Upper lobe of left lung (tissue), 6 donors: ENCODE results near the gene CHST5. TPM values are rescaled to one million over a fixed set of nuclear protein-coding genes. Genes with fewer than 3 reads are reported as not detected.

Experiments
- ATAC-seq, 2 donors: fragments of 200-7000 bp; cut with Tn5 transposase; one replicate each; pipeline ENCODE4 v1.9.1; 2022; ENCODE audit warnings: mild to moderate bottlenecking in 2 of 2, moderate library complexity in 2 of 2; ENCODE audit not compliant: low FRiP score in 2 of 2
- DNase-seq, 2 donors: peaks; one replicate each; pipeline ENCODE4 v3.0.0-alpha.2; 2019 to 2020
- H3K27ac ChIP-seq, 4 donors: fragments of 200-600 bp; sonication (generic); one replicate each; pipeline ENCODE4 v1.5.1; 2016 to 2019
- H3K27me3 ChIP-seq, 4 donors: fragments of 200-600 bp; sonication (generic); one replicate each; pipeline ENCODE4 v1.5.1; 2017 to 2019
- H3K36me3 ChIP-seq, 4 donors: fragments of 200-600 bp; sonication (generic); one replicate each; pipeline ENCODE4 v1.5.1; 2016 to 2019
- H3K4me1 ChIP-seq, 4 donors: fragments of 200-600 bp; sonication (generic); one replicate each; pipeline ENCODE4 v1.5.1; 2018 to 2019
- H3K4me3 ChIP-seq, 4 donors: fragments of 200-600 bp; sonication (generic); one replicate each; pipeline ENCODE4 v1.5.1; 2017 to 2019; ENCODE audit warnings: mild to moderate bottlenecking in 2 of 4, moderate library complexity in 1 of 4
- H3K9me3 ChIP-seq, 4 donors: fragments of 200-600 bp; sonication (generic); one replicate each; pipeline ENCODE4 v1.5.1; 2018 to 2019
- CTCF ChIP-seq, 6 experiments: fragments of 450-650 bp in 4 of 6; fragments of 200-600 bp in 2 of 6; sonication (generic) in 2 of 6; IDR thresholded peaks; one replicate each; pipeline ENCODE4 v1.5.1; 2016 to 2019; ENCODE audit warnings: antibody characterized with exemption in 6 of 6
- EP300 ChIP-seq, 4 donors: sonication (generic); formaldehyde crosslinking; IDR thresholded peaks; one replicate each; pipeline ENCODE4 v1.5.1; 2017; ENCODE audit warnings: antibody characterized with exemption in 4 of 4, control low read depth in 2 of 4
- POLR2A ChIP-seq, 4 donors: fragments of 450-650 bp; IDR thresholded peaks; one replicate each; pipeline ENCODE4 v1.5.1; 2016 to 2017; ENCODE audit warnings: antibody characterized with exemption in 4 of 4, mild to moderate bottlenecking in 2 of 4
- POLR2AphosphoS5 ChIP-seq, 2 donors: sonication (generic); formaldehyde crosslinking; IDR thresholded peaks; one replicate each; pipeline ENCODE4 v1.5.1; 2017; ENCODE audit warnings: antibody characterized with exemption in 2 of 2
- WGBS, 2 donors: methylation state at CpG; one replicate each; pipeline ENCODE4 v1.1.5; 2017 to 2018; 5-methylcytosine and 5-hydroxymethylcytosine counted together
- total RNA-seq, 6 donors: library from RNA; depleted of rRNA in 4 of 6; stranded (reverse); fragments of >200 nt in 4 of 6; gene quantifications; one replicate each; pipeline versions ENCODE4 v1.1.0 to v1.2.1, GENCODE V29; 2016 to 2021
- donor health status: DM: no; HTN: no; CAD: no; lungs with moderate emphysema.
- donor health status: DM: no; HTN: yes; CAD: no; lungs with severe emphysema.

Gene CHST5
- total RNA-seq, 6 donors from 2014 or later = 0.11 to 1.7 (median 0.51) TPM; not detected in 3

DNA sequence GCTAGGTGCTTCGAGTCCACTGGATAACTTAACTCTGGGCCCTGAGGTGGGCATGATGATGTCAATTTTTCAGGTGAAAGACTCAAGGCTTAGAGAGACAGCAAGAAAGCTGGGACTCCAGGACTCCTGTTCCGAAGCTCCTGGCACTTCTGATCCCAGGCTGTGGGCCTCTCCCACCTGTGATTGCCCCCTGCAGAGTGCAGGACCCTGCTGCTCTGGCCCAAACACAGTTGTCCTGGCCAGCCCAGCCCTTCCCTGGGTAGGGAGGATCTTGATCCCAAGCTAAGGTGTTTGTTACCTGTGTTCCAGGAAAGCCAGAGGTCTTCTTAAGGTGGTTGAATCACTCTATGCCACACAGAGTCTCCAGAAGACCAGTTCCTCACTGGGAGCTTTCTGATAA lies 3.1 kb downstream of the CHST5 start:
- DNase-seq (no peak), ATAC-seq (no peak)
- H3K4me3 ChIP-seq = no peak overlapping the region
- H3K36me3 ChIP-seq = no peaks in the 10 kb centered on the region
- no peaks in the 10 kb centered on the region for H3K9me3 ChIP-seq
- no peaks in the 10 kb centered on the region for H3K4me1 ChIP-seq
- 80 to 86% methylated on average over 1 to 2 of the region's 2 CpGs for WGBS, 2 donors
- no peaks in the 10 kb centered on the region for H3K27me3 ChIP-seq
- TF ChIP-seq POLR2A (IDR thresholded peaks at IDR 0.05) = no peak
- no peak for TF ChIP-seq EP300 (IDR thresholded peaks at IDR 0.05)
- no peak for TF ChIP-seq CTCF (IDR thresholded peaks at IDR 0.05)
- no peak for TF ChIP-seq POLR2AphosphoS5 (IDR thresholded peaks at IDR 0.05)
- no peak overlapping the region for H3K27ac ChIP-seq

DNA sequence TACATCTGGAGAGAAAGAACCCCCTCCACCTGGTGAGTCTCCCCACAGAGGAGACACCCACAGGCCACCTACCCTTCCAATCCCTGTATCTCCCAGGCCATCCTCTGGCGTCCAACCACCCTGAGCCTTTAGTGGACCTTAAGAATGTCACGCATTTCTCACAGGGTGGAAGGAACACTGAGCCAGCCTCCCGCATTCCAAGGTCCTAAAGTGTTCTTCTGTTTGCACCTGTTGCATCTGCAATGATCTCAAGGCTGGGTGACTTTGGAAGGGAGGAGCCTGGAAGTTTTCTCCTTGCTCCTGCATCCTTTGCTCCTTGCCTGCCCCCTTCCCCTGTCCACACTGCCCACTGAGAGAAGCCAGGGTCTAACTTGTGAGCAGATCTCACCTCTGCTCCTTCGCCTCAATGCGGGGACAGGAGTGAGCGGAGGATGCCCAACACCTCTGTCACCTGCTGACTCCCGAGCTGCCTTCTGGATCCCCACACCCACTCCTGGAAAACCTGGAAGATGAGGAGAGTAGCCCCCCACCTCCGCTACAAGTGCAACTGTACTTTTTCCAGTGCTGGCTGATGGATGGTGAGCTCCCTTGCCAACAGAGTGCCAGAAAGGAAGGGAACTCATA lies 3.7 kb downstream of the CHST5 start:
- no peak for TF ChIP-seq CTCF (IDR thresholded peaks at IDR 0.05)
- 86 to 90% methylated on average over 8 of the region's 8 CpGs for WGBS, 2 donors
- Histone ChIP-seq H3K36me3 (no peaks in the 10 kb centered on the region), H3K4me1 (no peaks in the 10 kb centered on the region), H3K27ac (no peak overlapping the region), H3K27me3 (no peaks in the 10 kb centered on the region), H3K9me3 (no peaks in the 10 kb centered on the region), H3K4me3 (no peak overlapping the region)
- ATAC-seq = no peak
- no peak for DNase-seq

DNA sequence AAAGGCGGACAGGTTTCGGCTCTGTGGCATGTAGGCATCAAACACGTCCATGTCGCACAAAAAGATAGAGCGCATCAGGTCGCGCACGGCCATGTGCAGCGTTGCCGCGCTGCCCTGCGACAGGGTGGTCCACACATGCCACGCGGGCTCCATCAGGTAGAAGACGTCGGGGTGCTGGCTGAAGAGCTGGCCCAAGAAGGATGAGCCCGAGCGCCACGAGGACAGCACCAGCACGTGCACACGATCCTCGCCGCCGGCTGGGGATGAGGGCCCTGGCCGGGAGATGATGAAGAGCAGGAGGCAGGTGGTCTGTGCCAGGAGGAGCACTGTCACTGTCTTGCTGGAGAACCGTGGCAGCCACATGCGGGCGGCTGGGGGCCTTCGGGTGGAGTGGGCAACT lies 5.9 kb downstream of the CHST5 start:
- Histone ChIP-seq H3K27me3 (no peaks in the 10 kb centered on the region), H3K4me3 (no peak overlapping the region), H3K9me3 (no peaks in the 10 kb centered on the region), H3K27ac (no peak overlapping the region), H3K36me3 (no peaks in the 10 kb centered on the region), H3K4me1 (no peaks in the 10 kb centered on the region)
- TF ChIP-seq POLR2A (IDR thresholded peaks at IDR 0.05) = no peak
- no peak for TF ChIP-seq POLR2AphosphoS5 (IDR thresholded peaks at IDR 0.05)
- TF ChIP-seq CTCF (IDR thresholded peaks at IDR 0.05) = no peak
- TF ChIP-seq EP300 (IDR thresholded peaks at IDR 0.05) = no peak
- no peak for ATAC-seq
- DNase-seq = peak in 1 of 2 donors; percentile 67
- 96% methylated on average over 16 to 29 of the region's 29 CpGs for WGBS, 2 donors

DNA sequence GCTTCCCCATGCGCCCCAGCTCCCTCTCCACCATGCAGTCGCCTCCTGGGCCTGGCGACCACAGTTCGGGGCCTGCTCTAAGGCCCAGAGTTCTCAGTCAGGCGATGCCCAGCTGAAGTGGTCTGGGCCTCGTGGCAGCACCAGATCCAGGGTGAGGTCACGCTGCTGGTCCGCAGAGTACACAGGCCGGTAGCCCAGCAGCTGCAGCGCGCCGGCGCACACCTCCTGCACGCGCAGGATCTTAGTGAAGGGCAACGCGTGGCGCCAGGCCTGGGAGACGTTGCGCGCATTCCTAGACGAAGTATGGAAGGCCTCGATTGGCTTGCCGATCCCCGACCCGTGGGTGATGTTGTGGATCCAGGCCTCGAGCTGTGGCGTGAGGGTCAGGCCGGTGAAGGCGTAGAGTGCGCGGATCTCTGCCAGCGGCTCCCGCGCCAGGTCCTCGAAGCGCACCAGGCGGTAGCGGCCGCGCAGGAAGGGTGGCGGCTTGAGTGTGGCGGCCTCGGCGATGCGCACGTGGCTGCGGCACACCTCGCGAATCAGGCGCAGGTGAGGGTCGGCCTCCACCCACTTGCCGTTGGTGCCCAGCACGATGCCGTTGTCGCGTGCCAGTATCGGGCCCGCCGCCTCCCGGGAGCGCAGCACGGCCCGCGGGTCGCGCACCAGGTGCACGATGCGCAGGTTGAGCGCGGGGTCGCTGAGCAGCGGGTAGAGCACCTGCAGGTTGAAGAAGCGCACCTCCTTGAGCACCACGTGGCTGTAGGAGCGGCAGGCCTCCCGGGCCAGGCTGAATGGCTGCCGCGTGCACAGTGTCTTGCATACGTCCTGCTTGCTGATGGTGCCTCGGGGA lies 6.6 kb downstream of the CHST5 start:
- no peaks in the 10 kb centered on the region for H3K36me3 ChIP-seq
- peak in 1 of 2 donors; percentile 83 for DNase-seq
- H3K9me3 ChIP-seq = no peaks in the 10 kb centered on the region
- no peak overlapping the region for H3K4me3 ChIP-seq
- H3K4me1 ChIP-seq = no peaks in the 10 kb centered on the region
- peak in 1 of 2 donors; percentile 17 for ATAC-seq
- WGBS, 2 donors = 94 to 98% methylated on average over 69 to 81 of the region's 81 CpGs
- H3K27ac ChIP-seq = no peak overlapping the region
- TF ChIP-seq POLR2AphosphoS5 (IDR thresholded peaks at IDR 0.05) = no peak
- no peak for TF ChIP-seq POLR2A (IDR thresholded peaks at IDR 0.05)
- TF ChIP-seq EP300 (IDR thresholded peaks at IDR 0.05) = no peak
- no peak for TF ChIP-seq CTCF (IDR thresholded peaks at IDR 0.05)
- H3K27me3 ChIP-seq = no peaks in the 10 kb centered on the region
